Measurements from ENCODE around the gene AK1.
A peak's percentile ranks its signal among the peaks of the same experiment; 100 is the strongest.

AK1 gene

DNA sequence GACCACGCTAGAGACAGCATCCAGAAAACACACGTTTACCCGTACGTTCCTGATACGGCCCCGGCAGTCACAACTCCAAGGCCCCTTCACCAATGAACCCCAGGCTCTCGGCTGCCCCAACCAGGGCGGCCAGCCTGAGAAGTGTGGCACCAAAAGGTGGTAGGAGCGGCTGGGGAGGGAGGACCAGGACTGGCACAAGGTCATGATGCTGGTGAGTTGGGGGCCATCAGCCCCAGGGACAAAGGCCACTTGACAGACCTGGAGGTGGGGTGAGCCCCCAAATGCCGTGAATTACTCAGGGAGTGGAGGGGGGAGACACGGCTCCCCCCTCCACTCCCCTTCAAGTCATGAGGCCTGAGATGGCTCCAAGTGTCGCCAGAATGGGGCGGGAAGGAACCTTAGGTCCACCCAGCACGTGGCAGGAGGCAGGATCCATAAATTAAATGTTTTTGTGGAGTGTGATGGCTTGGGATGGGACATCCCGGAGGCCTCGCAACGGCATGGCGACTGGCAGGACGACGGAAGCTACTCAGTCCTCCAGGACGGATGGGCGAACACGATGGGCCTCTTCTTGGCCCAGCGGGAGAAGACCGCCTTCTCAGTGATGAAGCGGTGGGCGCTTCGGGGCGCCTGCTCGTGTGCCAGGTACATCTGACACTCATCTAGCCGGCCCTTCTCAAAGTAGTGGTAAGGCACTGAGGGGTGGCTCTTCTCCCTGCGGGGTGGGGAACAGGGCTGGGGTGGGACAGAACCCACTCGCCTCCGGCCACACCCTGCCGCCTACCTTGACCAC, 30.6 kb upstream of the AK1 start:
- DNase-seq = no peak

- no peak for DNase-seq
Measured at GRCh38 chr9:127905788-127906191, 28.3 kb upstream of the AK1 start.

DNA sequence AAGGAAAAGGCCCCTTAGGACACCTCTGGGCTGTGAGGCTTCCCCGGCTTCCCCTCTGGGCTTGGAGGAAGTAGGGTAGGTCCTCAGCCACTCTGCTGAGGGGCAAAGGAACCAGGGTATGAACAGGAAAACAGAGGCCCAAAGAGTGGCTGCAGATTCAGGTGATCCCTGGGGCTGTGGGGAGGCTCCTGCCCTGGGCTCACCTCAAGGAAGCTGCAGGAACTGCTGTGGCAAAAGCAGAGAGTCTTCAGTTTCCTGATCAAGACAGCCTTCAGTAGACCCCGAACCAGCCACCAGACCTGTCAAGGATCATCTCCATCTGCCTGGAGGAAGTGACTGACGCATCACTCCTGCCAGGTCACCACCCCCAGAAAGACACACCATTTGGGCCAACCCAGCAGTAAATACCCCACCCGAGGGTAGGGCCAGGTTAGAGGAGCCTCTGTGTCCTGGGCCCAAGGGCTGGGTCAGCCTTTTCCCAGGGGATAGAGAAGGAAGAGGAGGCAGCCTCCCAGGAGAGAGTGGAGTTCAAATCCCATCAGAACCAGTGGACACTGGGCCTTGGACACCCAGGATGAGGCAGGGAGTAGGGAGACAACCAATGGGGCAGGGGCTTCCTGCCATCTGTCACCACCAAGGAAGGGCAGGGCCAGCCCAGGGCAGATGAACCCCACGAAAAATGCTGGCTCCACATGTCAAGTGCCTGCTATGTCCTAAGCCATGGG, 27.7 kb upstream of the AK1 start:
- no peak for DNase-seq

- DNase-seq = no peak
Measured at GRCh38 chr9:127904561-127905003, 27.1 kb upstream of the AK1 start.

DNA sequence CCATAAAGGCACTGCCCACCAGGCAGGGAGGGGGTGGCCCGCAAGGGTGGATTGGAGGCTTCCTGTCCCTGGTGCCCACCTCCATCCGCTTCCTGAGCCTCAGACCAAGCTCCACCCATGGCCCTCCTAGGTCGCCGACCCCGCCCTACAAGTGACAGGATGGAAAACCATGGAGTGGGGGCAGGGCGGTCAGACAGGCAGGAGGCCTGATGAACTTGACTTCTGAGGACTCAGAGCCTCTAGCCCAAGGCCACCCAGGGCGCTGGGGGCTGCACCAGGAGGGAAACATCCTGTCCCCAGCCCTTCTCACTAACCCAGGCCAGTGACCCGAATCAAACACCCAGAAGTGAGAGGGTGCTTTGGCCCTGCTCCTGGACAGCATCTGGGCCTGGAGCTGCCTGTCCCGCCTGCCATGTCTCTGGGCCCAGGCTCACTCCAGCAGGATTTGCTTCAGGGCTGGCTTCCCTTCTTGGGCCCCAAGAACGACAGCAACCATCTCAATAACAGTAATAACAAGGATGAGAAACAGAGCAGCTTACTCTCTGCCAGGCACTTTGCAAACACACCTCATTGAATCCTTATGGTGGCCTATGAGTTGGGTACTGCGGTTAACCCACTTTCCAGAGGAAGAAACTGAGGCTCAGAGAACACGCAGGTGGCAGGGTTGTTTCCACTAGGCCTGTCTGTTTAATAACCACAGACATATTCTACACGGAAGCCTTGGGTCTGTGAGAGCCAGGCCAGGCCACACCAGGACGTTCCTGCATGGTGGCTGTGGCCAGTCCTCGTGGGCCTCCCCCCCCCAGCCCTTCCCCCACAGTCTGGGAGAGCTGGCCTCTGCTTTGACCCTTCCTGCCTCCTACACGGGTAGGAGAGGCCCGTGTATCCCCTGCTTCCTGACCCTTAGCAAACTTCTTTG, 26.3 kb upstream of the AK1 start:
- DNase-seq = no peak

GRCh38 chr9:127899128-127899943, 21.9 kb upstream of the AK1 start, which contains the start of gene ST6GALNAC6:
Gene ST6GALNAC6, minus strand, starts transcription at chr9:127899603. Its CDS starts 1,622 bp downstream, at chr9:127897981.
- peak; percentile 73 for DNase-seq

DNA sequence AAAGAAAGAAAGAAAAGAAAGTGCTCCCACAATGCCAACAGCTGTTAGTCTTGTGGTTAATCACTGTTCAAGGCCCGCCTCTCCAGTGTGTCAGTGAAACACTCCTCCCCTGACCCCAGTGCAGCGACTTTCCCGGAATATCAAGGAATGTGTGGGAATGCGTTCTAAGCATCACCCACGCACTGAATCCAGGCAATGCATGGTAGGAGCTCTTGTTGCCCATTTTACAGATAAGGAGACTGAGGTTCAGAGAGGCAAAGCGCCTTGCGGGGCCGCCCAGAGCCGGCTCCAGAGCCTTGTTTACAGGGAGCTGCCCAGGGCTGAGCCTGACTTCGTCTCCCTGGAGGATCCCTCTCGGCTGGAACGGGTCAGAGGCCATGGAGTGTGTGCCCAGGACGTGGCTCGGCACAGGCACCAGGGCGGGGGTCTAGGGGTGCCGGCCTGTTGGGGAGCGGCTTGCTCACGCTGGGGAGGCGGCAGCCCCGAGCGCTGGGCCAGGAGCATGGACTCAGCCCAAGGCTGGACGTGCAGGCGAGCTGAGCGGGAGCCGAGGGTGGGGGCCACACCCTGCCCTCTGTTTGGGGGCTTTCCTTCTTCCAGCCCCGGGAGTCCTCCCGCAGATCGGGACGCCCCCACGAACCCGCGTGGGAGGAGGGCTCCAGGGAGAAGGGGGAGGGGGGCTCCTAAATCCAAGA, 21.1 kb upstream of the AK1 start:
- peak; percentile 30 for DNase-seq

DNA sequence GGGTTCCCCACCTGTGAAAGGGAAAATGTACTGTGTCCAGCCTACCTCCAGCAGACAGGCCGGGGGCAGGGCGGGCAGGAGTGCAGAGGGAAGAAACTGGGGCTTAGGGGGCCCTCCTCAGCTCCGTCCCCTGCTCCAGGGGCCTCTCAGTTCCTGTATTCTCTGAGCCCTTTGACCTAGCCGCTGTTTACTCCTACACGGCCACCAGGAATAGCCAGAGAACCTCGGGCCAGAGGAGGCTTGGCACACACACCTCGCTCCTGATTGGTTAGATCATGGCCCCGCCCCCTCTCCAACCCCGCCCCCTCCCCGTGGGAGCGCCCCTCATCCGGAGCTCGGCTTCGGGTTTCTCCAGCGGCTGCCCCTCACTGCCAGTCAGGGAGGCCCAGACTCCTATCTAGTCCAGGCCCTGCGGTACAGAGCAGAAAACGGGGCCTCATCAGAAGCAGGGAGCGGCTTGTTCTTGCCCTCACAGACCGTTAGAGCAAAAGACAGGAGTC, 19.8 kb upstream of the AK1 start:
- peak; percentile 66 for DNase-seq

- no peak for DNase-seq
Measured at GRCh38 chr9:127896395-127897192, 19.1 kb upstream of the AK1 start.

DNA sequence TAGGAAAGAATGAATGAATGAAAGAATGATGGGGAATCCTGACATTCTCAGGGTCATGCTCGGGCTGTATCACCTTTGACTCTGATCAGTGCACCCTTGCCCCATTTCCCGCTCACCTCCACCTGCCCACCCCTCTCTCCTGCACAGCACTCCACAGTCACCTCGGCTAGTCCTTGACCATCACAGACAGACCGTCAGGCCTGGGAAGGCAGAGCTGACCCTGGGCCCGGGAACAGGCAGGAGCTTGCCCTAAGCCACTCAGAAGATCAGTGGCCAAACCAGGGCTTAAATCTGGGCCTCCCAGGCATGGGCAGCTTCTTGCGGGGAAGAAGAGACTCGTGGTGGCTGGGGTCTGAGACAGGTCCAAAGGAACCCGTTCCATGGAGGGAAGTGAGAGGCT, 18.3 kb upstream of the AK1 start:
- no peak for DNase-seq

DNA sequence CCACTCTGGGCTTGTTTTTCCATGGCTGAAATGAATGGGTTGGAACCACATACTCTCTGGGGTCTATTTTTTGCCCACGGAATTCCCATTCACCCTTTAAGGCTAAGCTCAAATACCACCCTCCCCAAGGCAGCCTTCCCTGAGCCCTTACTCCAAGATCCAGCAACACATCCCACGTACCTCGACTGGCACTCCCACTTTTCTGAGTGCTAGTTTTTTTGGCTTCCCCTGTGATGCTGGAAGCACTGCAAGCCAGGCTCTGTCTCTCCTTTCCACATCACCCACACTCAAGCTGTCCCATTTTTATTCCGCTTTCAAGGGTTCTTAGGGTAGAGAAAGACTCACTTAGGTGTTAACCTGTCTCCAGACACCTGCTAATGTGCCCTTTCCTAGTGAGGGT, 15.9 kb upstream of the AK1 start:
- no peak for DNase-seq

DNA sequence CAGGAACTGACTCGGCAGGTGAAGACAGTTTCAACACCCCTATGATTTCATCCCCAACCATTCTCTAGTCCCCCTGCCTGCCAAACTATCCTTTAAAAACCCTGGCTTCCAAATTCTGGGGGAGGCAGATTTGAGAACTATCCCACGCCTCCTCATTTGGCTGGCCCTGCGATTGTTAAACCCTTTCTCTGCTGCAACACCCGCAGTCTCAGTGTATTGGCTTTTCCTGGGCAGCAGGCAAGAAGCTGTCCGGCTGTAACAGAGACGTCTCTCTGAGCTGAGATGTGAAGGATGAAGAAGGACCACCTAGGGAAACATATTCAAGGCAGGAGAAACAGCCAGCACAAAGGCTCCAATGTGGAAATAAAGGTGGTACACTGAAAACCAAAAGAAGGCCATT, 15.4 kb upstream of the AK1 start:
- DNase-seq = no peak

DNA sequence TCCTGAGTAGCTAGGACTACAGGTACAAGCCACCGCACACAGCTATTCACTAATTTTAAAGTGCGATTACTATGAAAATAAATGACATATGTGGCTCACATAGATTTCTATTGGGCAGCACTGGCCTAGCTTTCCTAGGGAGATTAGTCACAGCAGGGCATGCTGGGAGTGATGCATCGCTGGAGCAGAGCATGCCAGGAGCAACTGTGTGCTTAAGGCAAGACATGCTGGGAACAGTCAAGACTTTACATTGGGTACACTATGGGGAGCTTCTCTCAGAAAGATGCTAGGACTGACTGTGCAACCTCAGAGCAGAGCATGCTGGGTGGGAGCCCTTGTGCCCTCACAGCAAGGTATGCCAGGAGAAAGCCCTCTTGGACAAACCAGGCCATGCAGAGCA, 12.6 kb upstream of the AK1 start:
- DNase-seq = no peak

DNA sequence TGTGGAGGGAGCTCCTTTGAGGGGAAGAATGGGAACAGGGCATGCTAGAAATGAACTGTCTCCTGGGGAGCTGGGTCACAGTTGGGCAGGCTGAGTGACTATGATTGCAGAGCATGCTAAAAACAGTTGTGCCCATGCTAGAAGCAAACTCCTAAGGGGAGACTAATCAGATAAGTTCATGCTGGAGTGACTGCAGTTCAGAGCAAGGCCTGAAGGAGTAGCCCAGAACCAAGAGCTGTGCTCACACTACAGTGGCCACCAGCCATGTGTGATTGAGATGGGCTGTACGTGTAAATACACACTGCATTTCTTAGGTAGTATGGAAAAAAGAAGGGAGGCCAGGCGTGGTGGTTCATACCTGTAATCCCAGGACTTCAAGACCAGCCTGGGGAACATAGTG, 10.3 kb upstream of the AK1 start:
- no peak for DNase-seq

DNA sequence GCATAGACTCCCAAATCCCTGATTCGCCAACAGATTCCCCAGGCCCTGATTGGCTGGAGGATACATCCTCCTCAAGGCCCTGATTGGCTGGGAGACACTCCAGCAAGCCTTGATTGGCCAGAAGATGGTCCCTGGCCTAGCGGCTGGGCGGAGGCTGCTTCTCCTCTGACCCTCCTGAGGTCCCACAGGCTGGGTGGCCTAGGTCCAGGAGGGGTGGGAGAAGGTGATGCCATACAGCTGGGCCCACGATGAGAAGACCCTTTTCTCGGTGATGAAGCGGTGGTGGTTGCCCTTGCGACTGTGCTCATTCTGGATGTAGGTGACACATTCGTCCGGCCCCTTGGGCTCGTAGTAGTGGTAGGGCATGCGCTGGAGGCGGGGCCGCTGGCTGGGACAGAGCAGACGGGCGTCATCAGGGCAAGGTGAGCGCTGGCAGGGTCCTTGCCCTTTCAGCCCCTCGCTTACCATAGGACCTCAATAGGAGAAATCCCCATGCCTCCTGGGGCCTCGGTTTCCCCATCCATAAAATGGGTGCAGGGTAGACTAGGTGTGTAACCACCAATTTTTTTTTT, 9.0 kb upstream of the AK1 start:
- no peak for DNase-seq

DNA sequence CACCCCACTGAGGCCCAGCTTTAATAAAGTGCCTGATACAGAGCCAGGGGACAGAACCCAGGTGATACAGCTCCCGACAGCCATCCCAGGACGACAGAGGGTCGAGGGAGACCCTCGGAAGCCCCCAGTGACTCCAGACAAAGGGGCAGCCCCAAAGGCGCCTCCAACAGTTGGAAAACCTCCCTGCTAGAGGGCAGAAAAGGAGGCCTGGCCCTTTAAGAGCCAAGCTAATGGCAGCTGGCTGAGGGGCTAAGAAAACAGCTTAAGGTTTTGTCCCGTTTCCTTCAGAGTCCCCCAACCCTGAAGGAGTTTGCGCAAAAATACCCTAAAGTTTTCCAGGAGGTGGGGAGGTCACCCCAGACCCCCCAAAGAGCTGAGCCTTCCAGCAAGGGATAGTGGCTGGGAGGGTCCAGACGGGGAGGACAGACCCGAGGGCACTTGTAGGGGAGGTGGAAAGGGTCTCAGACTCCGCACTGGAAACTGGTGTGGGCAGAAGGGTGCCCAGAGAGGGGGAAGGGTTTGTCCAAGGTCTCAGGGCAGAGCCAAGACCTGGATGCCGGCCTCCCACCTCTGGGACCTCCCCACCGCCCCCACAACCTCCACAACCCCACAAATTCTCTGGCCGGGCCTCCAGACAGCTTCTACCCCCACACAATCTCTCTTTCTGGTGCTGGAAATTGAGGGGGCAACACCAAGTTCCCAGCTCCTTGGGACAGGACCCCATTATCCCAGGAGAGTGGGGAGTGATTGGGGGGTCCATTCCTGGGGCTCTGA, 8.2 kb upstream of the AK1 start:
- DNase-seq = no peak

DNA sequence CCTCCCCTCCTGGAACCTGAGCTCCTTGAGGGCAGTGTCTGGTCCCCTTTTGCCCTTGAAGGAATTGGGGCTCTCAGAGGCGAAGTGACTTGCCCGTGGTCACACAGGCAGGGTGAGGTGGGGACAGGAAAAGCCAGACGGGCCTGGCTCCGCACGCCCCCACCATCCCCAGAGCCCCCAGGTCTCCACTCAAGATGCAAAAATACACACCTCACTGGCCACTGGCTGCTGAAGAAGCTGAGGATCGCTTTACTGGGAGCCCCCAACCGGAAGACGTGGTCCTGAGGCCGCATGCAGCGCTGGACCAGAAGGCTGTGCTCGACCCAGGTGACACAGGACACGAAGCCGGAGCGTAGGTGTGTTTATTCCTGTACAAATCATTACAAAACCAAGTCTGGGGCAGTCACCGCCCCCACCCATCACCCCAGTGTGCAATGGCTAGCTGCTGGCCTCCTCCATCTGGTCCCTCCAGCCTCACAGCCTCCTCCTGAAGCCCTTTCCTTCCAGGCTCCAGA, 7.6 kb upstream of the AK1 start:
- no peak for DNase-seq

GRCh38 chr9:127884427-127884911, 7.0 kb upstream of the AK1 start:
- peak; percentile 97 for DNase-seq

DNA sequence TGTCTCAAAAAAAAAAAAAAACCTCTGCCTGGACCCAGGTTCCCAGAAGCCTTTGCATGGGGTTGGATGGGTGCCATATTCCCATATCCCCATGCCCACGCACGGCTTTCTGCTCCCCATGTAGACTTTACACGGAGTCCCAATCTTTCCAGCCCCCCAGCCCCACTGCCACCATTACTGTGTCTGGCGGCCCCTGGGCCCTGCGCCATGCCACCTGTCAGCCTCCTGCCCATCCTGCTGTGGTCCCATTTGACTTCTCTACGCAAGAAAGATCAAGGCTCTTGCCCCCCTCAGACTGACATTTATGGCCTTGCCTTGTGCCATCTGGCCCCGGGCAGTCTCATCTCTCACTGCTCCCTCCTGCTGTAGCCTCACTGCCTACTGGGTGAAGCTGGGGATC, 6.5 kb upstream of the AK1 start:
- DNase-seq = peak; percentile 94
